ENCODE measurements around the gene GNB1. TPM values are rescaled to one million over a fixed set of nuclear protein-coding genes. Genes with fewer than 3 reads are reported as not detected.

Gene GNB1
- total RNA-seq, 1 experiment from 2014 or later: 339 TPM

DNA sequence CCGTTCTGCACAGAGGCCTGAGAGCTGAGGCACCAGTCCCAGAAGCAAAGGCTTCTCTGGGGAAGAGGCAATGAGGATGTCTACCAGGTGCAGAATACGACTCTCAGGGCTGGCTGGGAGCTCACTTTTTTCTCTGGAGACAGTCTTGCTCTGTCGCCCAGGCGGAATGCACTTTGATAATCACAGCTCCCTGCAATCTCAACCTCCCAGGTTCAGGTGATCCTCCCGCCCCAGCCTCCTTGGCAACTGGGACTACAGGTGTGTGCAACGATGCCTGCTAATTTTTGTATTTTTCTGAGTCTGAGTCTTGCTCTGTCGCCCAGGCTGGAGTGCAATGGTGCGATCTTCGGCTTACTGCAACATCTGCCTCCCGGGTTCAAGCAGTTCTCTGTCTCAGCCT lies 130.2 kb downstream of the GNB1 start (continued):
- TF ChIP-seq, protein P1, sequence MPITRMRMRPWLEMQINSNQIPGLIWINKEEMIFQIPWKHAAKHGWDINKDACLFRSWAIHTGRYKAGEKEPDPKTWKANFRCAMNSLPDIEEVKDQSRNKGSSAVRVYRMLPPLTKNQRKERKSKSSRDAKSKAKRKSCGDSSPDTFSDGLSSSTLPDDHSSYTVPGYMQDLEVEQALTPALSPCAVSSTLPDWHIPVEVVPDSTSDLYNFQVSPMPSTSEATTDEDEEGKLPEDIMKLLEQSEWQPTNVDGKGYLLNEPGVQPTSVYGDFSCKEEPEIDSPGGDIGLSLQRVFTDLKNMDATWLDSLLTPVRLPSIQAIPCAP (CRISPR knock-in tag; IDR thresholded peaks at IDR 0.05): no peak
- TF ChIP-seq, protein P2, sequence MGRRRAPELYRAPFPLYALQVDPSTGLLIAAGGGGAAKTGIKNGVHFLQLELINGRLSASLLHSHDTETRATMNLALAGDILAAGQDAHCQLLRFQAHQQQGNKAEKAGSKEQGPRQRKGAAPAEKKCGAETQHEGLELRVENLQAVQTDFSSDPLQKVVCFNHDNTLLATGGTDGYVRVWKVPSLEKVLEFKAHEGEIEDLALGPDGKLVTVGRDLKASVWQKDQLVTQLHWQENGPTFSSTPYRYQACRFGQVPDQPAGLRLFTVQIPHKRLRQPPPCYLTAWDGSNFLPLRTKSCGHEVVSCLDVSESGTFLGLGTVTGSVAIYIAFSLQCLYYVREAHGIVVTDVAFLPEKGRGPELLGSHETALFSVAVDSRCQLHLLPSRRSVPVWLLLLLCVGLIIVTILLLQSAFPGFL (CRISPR knock-in tag; IDR thresholded peaks at IDR 0.05; ENCODE audit: borderline replicate concordance): no peak
- no peak for TF ChIP-seq TEAD4 (CRISPR knock-in tag; IDR thresholded peaks at IDR 0.05)
- no peak for TF ChIP-seq ATF1 (CRISPR knock-in tag; IDR thresholded peaks at IDR 0.05)
- no peak for TF ChIP-seq ETV6 (CRISPR knock-in tag; IDR thresholded peaks at IDR 0.05)
- TF ChIP-seq SMAD4 (CRISPR knock-in tag; IDR thresholded peaks at IDR 0.05): no peak
- TF ChIP-seq CBFB (CRISPR knock-in tag; IDR thresholded peaks at IDR 0.05; ENCODE audit: low read depth): no peak

DNA sequence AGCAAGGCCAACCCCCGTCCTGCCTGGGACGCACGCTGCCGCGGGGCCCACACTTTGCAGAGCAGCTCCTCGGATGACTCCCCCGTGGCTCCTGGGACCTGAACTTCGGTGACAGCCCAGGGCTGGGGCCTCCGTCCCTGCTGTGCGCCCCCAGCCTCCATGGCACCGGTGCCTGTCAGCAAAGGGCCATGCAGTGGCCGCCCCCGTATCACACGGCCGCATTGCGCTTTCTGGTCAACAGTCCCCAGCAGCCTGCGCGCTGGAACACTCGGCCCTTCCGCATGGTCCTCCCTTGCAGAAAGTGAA lies 130.6 kb downstream of the GNB1 start:
- no peak overlapping the region for H3K4me3 Mint-ChIP-seq
- CTCF ChIA-PET: no interaction called here
- no peak for ATAC-seq
- no peak overlapping the region for H3K27ac Mint-ChIP-seq
- no peaks in the 10 kb centered on the region for H3K27me3 Mint-ChIP-seq (ENCODE audit: low read depth)
- no peaks in the 10 kb centered on the region for H3K9me3 Mint-ChIP-seq
- no peak for DNase-seq (ENCODE audit: low spot score)
- no peaks in the 10 kb centered on the region for H3K4me1 Mint-ChIP-seq
- POLR2A ChIA-PET: no interaction called here
- TF ChIP-seq JAZF1 (CRISPR knock-in tag; IDR thresholded peaks at IDR 0.05) (no peak), FOXP1 (CRISPR knock-in tag; IDR thresholded peaks at IDR 0.05; ENCODE audit: borderline replicate concordance) (no peak), TP53 (CRISPR knock-in tag; IDR thresholded peaks at IDR 0.05) (no peak), RORB (CRISPR knock-in tag; IDR thresholded peaks at IDR 0.05) (no peak), NFE2L1 (CRISPR knock-in tag; IDR thresholded peaks at IDR 0.05) (no peak), FOXK1 (CRISPR knock-in tag; IDR thresholded peaks at IDR 0.05) (no peak), SMAD3 (CRISPR knock-in tag; IDR thresholded peaks at IDR 0.05; ENCODE audit: borderline replicate concordance) (no peak), ZNF232 (CRISPR knock-in tag; IDR thresholded peaks at IDR 0.05) (no peak), ETV6 (CRISPR knock-in tag; IDR thresholded peaks at IDR 0.05) (no peak), JUN (CRISPR knock-in tag; IDR thresholded peaks at IDR 0.05) (no peak), ZNF671 (CRISPR knock-in tag; IDR thresholded peaks at IDR 0.05) (no peak)
- TF ChIP-seq, protein P3, sequence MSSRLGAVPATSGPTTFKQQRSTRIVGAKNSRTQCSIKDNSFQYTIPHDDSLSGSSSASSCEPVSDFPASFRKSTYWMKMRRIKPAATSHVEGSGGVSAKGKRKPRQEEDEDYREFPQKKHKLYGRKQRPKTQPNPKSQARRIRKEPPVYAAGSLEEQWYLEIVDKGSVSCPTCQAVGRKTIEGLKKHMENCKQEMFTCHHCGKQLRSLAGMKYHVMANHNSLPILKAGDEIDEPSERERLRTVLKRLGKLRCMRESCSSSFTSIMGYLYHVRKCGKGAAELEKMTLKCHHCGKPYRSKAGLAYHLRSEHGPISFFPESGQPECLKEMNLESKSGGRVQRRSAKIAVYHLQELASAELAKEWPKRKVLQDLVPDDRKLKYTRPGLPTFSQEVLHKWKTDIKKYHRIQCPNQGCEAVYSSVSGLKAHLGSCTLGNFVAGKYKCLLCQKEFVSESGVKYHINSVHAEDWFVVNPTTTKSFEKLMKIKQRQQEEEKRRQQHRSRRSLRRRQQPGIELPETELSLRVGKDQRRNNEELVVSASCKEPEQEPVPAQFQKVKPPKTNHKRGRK (CRISPR knock-in tag; IDR thresholded peaks at IDR 0.05; ENCODE audit: borderline replicate concordance): no peak
- H3K36me3 Mint-ChIP-seq: peaks cover 52% of the 10 kb centered on the region

DNA sequence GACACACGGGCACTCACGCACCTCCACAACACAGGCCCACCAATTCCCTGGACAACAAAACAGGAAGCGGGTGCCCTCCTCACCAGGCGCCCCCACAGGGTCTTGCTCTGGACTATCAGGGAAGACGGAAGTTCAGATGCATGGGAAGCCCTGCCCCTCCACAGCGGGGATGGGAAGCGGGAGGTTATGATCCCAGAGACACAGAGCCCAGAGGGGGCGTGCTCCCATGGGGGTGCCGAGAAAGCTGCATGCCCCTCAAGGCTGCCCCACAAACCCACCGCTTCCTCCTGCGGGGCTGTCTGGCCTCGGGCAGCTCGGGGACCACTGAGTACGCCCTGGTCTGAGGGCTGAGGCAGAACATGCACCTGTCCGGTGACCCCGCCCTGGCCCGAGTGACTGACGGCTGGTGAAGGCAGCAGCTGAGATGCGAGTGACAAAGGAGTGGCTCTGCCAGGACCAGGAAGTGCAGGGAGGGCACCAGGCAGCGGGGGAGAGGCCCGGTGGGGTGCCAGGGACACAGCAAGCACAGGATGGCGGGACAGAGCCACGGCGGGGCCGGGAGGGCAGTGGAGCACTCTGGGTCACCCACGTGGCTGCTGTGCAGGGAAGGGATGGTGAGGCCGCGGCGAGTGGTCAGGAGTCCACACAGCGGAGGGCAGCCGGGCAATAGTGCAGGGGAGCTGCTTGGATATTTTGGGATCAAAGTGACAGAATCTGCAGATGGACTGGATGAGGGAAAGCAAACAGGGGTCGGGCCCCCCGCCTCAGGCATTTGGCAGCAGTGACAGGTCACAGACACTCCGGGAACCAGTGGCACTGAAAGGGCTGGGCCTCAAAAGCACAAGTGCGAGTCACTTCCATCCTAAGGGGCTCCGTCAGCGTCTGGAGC lies 131.2 kb downstream of the GNB1 start:
- ATAC-seq (no peak), DNase-seq (ENCODE audit: low spot score) (no peak)
- Mint-ChIP-seq H3K27me3 (ENCODE audit: low read depth) (no peaks in the 10 kb centered on the region), H3K4me1 (no peaks in the 10 kb centered on the region), H3K4me3 (no peak overlapping the region), H3K36me3 (peaks cover 54% of the 10 kb centered on the region), H3K9me3 (no peaks in the 10 kb centered on the region), H3K27ac (no peak overlapping the region)
- POLR2A ChIA-PET: no interaction called here
- CTCF ChIA-PET: interaction anchor here (1.0 kb wide), 1 partner anchor 149 kb away, joined by 3 read pairs; no protein-coding TSS in a partner anchor
- TF ChIP-seq, protein P4, sequence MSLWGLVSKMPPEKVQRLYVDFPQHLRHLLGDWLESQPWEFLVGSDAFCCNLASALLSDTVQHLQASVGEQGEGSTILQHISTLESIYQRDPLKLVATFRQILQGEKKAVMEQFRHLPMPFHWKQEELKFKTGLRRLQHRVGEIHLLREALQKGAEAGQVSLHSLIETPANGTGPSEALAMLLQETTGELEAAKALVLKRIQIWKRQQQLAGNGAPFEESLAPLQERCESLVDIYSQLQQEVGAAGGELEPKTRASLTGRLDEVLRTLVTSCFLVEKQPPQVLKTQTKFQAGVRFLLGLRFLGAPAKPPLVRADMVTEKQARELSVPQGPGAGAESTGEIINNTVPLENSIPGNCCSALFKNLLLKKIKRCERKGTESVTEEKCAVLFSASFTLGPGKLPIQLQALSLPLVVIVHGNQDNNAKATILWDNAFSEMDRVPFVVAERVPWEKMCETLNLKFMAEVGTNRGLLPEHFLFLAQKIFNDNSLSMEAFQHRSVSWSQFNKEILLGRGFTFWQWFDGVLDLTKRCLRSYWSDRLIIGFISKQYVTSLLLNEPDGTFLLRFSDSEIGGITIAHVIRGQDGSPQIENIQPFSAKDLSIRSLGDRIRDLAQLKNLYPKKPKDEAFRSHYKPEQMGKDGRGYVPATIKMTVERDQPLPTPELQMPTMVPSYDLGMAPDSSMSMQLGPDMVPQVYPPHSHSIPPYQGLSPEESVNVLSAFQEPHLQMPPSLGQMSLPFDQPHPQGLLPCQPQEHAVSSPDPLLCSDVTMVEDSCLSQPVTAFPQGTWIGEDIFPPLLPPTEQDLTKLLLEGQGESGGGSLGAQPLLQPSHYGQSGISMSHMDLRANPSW (CRISPR knock-in tag; conservative IDR thresholded peaks at IDR 0.05; ENCODE audit: low read depth): no peak
- no peak for TF ChIP-seq ZNF232 (CRISPR knock-in tag; IDR thresholded peaks at IDR 0.05)
- TF ChIP-seq, protein P3 (CRISPR knock-in tag; IDR thresholded peaks at IDR 0.05; ENCODE audit: borderline replicate concordance): no peak
- TF ChIP-seq, protein P5, sequence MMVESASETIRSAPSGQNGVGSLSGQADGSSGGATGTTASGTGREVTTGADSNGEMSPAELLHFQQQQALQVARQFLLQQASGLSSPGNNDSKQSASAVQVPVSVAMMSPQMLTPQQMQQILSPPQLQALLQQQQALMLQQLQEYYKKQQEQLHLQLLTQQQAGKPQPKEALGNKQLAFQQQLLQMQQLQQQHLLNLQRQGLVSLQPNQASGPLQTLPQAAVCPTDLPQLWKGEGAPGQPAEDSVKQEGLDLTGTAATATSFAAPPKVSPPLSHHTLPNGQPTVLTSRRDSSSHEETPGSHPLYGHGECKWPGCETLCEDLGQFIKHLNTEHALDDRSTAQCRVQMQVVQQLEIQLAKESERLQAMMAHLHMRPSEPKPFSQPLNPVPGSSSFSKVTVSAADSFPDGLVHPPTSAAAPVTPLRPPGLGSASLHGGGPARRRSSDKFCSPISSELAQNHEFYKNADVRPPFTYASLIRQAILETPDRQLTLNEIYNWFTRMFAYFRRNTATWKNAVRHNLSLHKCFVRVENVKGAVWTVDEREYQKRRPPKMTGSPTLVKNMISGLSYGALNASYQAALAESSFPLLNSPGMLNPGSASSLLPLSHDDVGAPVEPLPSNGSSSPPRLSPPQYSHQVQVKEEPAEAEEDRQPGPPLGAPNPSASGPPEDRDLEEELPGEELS (CRISPR knock-in tag; IDR thresholded peaks at IDR 0.05): no peak
- TF ChIP-seq FOXP1 (CRISPR knock-in tag; IDR thresholded peaks at IDR 0.05; ENCODE audit: borderline replicate concordance): no peak
- no peak for TF ChIP-seq ETV6 (CRISPR knock-in tag; IDR thresholded peaks at IDR 0.05)
- TF ChIP-seq CREM (CRISPR knock-in tag; IDR thresholded peaks at IDR 0.05): no peak
- no peak for TF ChIP-seq ESRRA (CRISPR knock-in tag; IDR thresholded peaks at IDR 0.05; ENCODE audit: borderline replicate concordance)

All from WTC11 (cell line).